CD4-positive, alpha-beta T cell treated with Interleukin-6 at 100 ng/mL for 8 hours (primary cell): Measurements from ENCODE around the gene NRG2.

Experiments used
- DNase-seq: peaks from one replicate; pipeline ENCODE4 v3.0.0-alpha.2; 2020; ENCODE audit warnings: mixed read lengths, low spot score

Gene NRG2

GRCh38 chr5:139836469-139837208, 206.5 kb downstream of the NRG2 start:
- no peak for DNase-seq

- DNase-seq, result no peak
Measured at GRCh38 chr5:139835656-139836055, 207.4 kb downstream of the NRG2 start.

- no peak for DNase-seq
Measured at GRCh38 chr5:139833525-139833924, 209.6 kb downstream of the NRG2 start.

GRCh38 chr5:139831624-139832023, 211.5 kb downstream of the NRG2 start:
- DNase-seq, result no peak

GRCh38 chr5:139829471-139829870, 213.6 kb downstream of the NRG2 start:
- no peak for DNase-seq

- DNase-seq, result no peak
Measured at GRCh38 chr5:139828207-139828895, 214.7 kb downstream of the NRG2 start.

GRCh38 chr5:139825690-139826089, 217.4 kb downstream of the NRG2 start:
- no peak for DNase-seq

- no peak for DNase-seq
Measured at GRCh38 chr5:139823757-139824355, 219.2 kb downstream of the NRG2 start.

GRCh38 chr5:139822553-139823425, 220.3 kb downstream of the NRG2 start:
- DNase-seq, result no peak

- no peak for DNase-seq
Measured at GRCh38 chr5:139821806-139822552, 221.1 kb downstream of the NRG2 start.

- DNase-seq, result no peak
Measured at GRCh38 chr5:139820606-139821005, 222.5 kb downstream of the NRG2 start.

- no peak for DNase-seq
Measured at GRCh38 chr5:139820130-139820529, 223.0 kb downstream of the NRG2 start.

- no peak for DNase-seq
Measured at GRCh38 chr5:139817970-139818369, 225.1 kb downstream of the NRG2 start.

GRCh38 chr5:139817362-139817761, 225.7 kb downstream of the NRG2 start:
- DNase-seq, result no peak

- no peak for DNase-seq
Measured at GRCh38 chr5:139816566-139816965, 226.5 kb downstream of the NRG2 start.

- DNase-seq, result no peak
Measured at GRCh38 chr5:139814704-139815280, 228.3 kb downstream of the NRG2 start.

GRCh38 chr5:139814191-139814601, 228.9 kb downstream of the NRG2 start:
- DNase-seq, result no peak

GRCh38 chr5:139812836-139813805, 230.0 kb downstream of the NRG2 start:
- no peak for DNase-seq

- DNase-seq, result no peak
Measured at GRCh38 chr5:139812323-139812722, 230.8 kb downstream of the NRG2 start.

- DNase-seq, result no peak
Measured at GRCh38 chr5:139811274-139811607, 231.9 kb downstream of the NRG2 start.
